Cardiac fibroblast (primary cell): ENCODE results near the gene CLRN1.

Source experiments
- DNase-seq, 2 donors: peaks; one replicate each; pipeline versions ENCODE4 v3.0.0 to v3.0.0-alpha.2; 2010; ENCODE audit warnings: low read depth in 2 of 2
- H3K4me3 ChIP-seq, 2 donors: replicated peaks in 1 of 2; 1 replicate in 1 of 2; 2 replicates in 1 of 2; pipeline ENCODE4 v1.5.1; 2011; ENCODE audit warnings: low read depth in 2 of 2, low read length in 2 of 2, mild to moderate bottlenecking in 2 of 2, moderate library complexity in 1 of 2
- CTCF ChIP-seq: IDR thresholded peaks from one replicate; pipeline ENCODE4 v1.5.1; 2011; ENCODE audit warnings: low read depth, mild to moderate bottlenecking, low read length, inconsistent platforms

The CLRN1 gene

GRCh38 chr3:150928234-150928633, 44.3 kb downstream of the CLRN1 start:
- TF ChIP-seq CTCF: no peak
- no peak for DNase-seq
- no peak overlapping the region for H3K4me3 ChIP-seq

GRCh38 chr3:150926328-150926727, 46.2 kb downstream of the CLRN1 start:
- TF ChIP-seq CTCF: no peak
- H3K4me3 ChIP-seq: no peak overlapping the region
- DNase-seq: no peak

- H3K4me3 ChIP-seq: no peak overlapping the region
- peak; percentile 26 to 33 for DNase-seq
- TF ChIP-seq CTCF: peak; percentile 74
These were observed 46.8 kb downstream of the CLRN1 start for GRCh38 chr3:150925751-150926201.

GRCh38 chr3:150922611-150923010, 49.9 kb downstream of the CLRN1 start:
- peak in 1 of 2 donors; percentile 7 for DNase-seq
- TF ChIP-seq CTCF: no peak
- H3K4me3 ChIP-seq: no peak overlapping the region

- DNase-seq: no peak
- no peak overlapping the region for H3K4me3 ChIP-seq
- no peak for TF ChIP-seq CTCF
These were observed 51.3 kb downstream of the CLRN1 start for GRCh38 chr3:150921209-150921608.

GRCh38 chr3:150920236-150920635, 52.3 kb downstream of the CLRN1 start:
- DNase-seq: peak; percentile 5 to 20

More at GRCh38 chr3:150920236-150920635, 52.3 kb downstream of the CLRN1 start:
- no peak overlapping the region for H3K4me3 ChIP-seq
- TF ChIP-seq CTCF: no peak
